HG02642 (cell line): ENCODE data around the gene MBNL2.

Experiments
- ATAC-seq: cut with Tn5 transposase; IDR thresholded peaks from one replicate; pipeline ENCODE4 v1.9.1; 2021; ENCODE audit warnings: mild to moderate bottlenecking; ENCODE audit not compliant: unreplicated experiment, poor library complexity

MBNL2 gene

DNA sequence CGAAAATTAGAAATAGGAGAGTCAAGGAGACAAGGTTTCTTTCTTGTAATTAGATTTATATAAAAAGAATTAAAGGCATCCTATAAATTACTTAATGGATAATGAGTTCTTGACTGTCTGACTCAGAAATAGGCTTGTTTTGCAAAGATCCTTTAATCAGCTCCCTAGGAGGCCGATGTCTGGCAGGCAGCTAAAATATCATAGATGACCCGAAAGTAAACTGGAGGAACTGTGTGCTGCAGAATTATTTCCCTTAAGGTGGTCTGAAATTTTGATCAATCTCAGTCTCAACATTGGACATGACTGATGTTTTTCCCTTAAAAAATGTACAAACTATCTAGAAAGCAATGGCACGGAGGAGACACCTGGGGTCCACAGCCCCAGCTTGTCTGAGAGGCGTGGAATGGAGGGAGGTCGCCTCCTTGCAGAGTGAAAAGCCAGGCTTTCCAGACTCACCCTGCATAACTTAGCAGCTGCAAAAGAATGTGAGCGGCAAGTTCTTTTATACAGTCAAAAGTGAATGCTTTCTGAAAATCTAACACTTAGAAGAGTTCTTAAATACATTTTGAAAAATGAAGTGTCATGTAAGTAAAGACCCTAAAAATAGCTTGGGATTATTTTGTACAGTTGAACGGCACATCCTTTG lies 44.8 kb downstream of the MBNL2 start:
- ATAC-seq, result no peak

GRCh38 chr13:97267418-97268059 lies 45.4 kb downstream of the MBNL2 start:
- ATAC-seq, result no peak

GRCh38 chr13:97268772-97269171 lies 46.6 kb downstream of the MBNL2 start:
- no peak for ATAC-seq

- no peak for ATAC-seq
Measured at GRCh38 chr13:97269603-97270002, 47.5 kb downstream of the MBNL2 start.

GRCh38 chr13:97272526-97272925 lies 50.4 kb downstream of the MBNL2 start:
- ATAC-seq, result no peak

DNA sequence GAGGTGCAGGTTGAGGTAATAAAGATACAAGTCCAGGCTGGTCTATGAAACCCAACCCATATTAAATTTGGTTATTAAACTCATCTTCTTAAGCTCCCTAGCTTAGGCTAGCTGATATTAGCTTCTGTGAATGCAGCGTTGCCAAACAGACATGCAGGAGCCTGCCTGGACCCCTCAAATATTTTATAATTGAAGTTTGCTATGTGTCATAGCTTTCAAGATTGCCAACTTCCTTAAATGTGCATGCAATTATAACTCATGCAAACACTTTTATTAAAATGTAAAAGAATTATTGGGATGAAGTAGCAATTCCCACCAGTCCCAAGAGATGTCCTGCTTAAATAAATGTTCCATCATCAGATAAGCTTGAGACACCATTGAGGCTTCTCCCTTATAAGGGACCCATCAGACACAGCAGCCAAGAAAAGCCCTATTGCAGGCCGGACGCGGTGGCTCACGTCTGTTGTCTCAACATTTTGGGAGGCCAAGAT lies 51.3 kb downstream of the MBNL2 start:
- ATAC-seq, result no peak

- ATAC-seq, result no peak
Measured at GRCh38 chr13:97274829-97275649, 52.9 kb downstream of the MBNL2 start.

DNA sequence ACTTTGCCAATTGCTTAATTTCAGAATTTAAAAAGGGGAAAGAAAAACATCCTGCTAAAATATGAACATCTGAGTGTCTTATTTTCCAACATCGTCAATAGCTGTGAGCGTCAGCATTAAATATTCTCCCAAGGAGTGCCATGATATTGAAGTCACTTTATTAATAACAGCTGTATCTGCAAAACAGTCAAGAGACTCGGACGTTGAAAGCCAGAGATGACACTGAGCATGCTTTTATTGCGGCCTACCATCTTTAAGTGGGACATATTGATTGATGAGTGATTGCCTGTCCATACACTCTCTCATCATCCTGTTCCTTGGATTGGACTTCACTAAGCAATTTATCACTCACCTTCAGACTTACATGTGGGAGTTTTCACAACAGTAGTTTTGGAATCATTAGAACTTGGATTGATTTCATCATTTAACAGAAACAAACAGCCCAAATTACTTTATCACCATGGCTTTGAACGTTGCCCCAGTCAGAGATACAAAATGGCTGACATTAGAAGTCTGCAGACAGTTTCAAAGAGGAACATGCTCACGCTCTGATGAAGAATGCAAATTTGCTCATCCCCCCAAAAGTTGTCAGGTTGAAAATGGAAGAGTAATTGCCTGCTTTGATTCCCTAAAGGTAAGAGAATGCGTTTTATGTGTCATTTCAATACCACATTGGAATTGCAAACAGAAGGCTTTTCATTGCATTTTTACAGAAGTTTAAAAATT lies 53.8 kb downstream of the MBNL2 start:
- no peak for ATAC-seq

GRCh38 chr13:97276862-97277269 lies 54.7 kb downstream of the MBNL2 start:
- peak; percentile 44 for ATAC-seq

DNA sequence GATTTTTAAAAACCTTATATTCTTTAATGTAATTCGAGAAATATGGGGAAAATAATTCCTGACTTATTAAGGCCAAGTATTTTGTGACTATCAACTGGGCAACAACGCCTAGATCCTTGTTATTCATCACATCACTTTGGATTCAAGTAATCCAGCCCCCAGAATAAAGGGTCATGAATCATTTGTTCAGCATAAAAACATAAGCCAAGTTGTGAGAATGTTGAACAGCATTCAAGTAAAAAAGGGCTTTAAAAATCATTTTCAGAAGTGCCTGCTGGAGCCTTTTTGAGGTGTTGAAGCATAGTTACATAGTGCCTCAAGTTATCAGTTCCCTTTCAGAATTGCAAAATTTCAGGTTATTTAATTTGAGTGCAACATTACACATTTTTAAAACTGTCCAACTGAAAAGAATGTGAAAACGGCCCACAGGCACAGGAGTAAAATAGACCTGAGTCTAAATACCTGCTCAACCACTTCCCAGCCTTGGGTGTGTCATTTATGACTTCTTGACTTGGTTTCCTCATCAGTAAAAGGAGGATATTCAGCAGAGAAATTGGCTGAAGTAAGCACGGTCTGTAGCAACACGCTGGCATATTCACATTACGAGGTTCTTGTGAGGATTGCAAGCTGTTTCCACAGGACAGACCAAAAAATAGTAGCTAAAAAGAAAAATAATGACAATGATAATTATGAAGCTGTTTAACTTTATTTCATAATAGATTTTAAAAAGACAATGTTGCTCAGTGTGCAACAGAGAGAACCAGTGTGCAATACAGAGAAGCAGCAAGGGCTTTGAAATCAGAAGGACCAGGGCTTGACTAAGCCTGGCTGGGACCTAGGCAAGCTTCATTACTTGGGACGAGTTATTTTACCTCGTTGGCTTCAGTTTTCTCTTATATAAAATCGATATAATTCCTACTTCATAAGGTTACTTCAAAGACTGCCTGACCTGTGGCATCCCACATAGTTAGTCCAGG lies 56.6 kb downstream of the MBNL2 start:
- no peak for ATAC-seq

DNA sequence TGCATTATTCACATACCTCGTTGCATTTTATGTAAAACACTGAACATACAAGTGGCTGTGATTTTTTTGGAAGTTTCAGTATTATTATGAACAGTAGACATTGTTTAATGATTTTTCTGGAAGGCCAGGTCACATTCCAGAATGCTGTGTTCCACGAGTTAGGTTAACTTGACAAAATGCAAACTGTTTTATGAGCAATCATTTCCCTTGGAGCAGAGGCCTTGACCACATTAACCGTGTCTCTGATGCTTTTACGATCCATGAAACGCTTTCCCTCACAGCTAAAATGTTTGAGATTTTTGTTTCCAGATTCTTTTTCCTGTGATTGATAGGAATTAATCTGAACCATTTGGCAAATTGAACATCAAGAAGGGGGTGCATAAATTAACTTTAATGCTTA lies 57.8 kb downstream of the MBNL2 start:
- no peak for ATAC-seq

- ATAC-seq, result no peak
Measured at GRCh38 chr13:97280478-97280877, 58.3 kb downstream of the MBNL2 start.

- ATAC-seq, result no peak
Measured at GRCh38 chr13:97281028-97281427, 58.9 kb downstream of the MBNL2 start.

- ATAC-seq, result no peak
Measured at GRCh38 chr13:97282705-97283104, 60.6 kb downstream of the MBNL2 start.

- no peak for ATAC-seq
Measured at GRCh38 chr13:97283888-97284287, 61.8 kb downstream of the MBNL2 start.

GRCh38 chr13:97284558-97284957 lies 62.4 kb downstream of the MBNL2 start:
- no peak for ATAC-seq

DNA sequence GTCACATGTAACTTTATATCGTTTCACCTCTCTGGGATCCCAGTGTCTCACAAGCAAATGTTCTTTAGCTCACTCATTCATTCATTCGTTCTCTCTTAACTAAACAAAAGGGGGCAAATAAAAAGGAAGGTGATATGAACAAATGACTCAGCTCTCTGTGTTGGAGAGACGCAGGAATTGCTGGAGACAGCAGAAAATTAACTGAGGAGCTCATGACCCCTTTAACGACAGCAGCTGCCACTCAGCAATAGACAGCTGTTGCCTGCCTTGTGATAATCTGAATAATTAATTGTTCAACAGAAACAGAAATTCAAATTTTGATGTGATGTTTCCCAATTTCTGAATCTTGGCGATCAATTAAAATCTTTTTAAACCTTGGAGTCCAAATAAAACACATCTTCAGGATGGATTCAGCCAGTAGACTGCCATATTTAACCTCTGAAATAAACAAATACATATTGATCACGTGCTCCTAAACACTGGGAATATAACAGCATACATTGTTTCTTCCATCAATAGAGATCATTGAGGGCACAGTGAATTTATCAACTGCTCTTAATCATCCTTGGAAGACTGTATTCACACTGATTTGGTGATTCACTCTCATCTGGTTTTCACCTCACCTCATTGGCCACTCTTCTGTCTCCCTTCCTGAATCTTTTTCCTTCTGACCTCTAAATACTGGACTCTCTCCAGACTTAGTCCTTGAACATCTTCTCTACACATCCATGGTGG lies 63.3 kb downstream of the MBNL2 start:
- no peak for ATAC-seq

DNA sequence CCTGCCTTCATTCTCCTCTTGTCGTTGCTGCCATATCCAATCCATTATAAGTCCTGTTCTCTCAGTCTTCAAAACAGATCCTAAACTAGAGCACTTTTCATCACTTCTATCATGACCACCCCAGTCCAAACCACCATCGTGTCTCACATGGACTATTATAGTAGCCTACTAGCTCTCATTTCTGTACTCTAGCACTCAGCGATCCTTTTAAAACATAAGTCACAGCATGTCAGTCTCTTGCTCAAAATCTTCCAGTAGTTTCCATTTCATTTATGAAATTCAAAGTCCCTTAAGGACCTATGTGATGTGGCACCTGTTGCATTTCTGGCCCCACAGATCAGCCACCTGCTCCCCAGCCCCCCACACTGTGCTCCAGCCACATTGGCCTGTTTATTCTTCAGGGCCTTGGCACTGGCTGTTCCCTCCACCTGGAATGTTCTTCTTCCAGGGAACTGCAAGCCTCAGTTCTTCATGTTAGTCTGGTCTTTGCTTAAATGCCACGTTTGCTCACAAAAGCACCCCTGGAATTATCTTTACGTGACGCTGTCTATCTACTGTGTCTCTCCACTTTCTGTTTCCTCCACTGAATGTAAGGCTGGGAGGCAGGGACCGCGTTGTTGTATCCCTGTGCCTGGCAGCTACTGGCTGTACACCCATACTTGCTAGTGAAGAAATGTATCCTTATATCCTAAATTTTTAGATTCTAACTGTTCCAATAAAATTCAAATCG lies 64.3 kb downstream of the MBNL2 start:
- no peak for ATAC-seq
